Mammary epithelial cell (primary cell): Measurements from ENCODE around the gene CRB3.

Experiments
- CTCF ChIP-seq, 2 donors: IDR thresholded peaks in 1 of 2; conservative IDR thresholded peaks in 1 of 2; 2 replicates each; pipeline ENCODE4 v1.5.1; 2011 to 2012; ENCODE audit warnings: inconsistent platforms in 2 of 2, low read length in 2 of 2, mild to moderate bottlenecking in 2 of 2, control low read depth in 1 of 2, low read depth in 1 of 2; ENCODE audit not compliant: insufficient read depth in 1 of 2; ENCODE audit errors: extremely low read depth in 1 of 2
- EZH2 ChIP-seq: IDR thresholded peaks from 2 replicates; pipeline ENCODE4 v1.6.1; 2012; ENCODE audit warnings: low read length, inconsistent platforms, borderline replicate concordance

- TF ChIP-seq CTCF (conservative IDR thresholded peaks at IDR 0.05 in 1 of 2, IDR thresholded peaks at IDR 0.05 in 1 of 2; ENCODE audit: extremely low read depth in 1 of 2, insufficient read depth in 1 of 2, low read depth in 1 of 2, low read length in 2 of 2) (no peak), EZH2 (no peak)
Observed at GRCh38 chr19:6470173-6470572, 6.1 kb downstream of the CRB3 start.
